ENCODE results near the gene ATP6V0A1.
"Not testable (repeated sequence)": the region's sequence is repeated elsewhere in the genome, so short reads cannot be mapped to it uniquely, and the experiment has no call there.

The ATP6V0A1 gene

GRCh38 chr17:42429726-42430447, 28.8 kb upstream of the ATP6V0A1 start:
- peak overlapping the region in 7 of 21 experiments; percentile 9 to 60 (median 35) for H3K27ac ChIP-seq
- H3K4me3 ChIP-seq: no peak overlapping the region

- Histone ChIP-seq H3K4me3 (no peak overlapping the region), H3K27ac (peak overlapping the region in 1 of 21 experiments; percentile 14)
Observed at GRCh38 chr17:42431758-42432161, 26.9 kb upstream of the ATP6V0A1 start.

GRCh38 chr17:42436391-42436790, 22.3 kb upstream of the ATP6V0A1 start:
- H3K27ac ChIP-seq: peak overlapping the region in 18 of 21 experiments; percentile 9 to 84 (median 57)
- no peak overlapping the region for H3K4me3 ChIP-seq

GRCh38 chr17:42438600-42439567, 19.8 kb upstream of the ATP6V0A1 start:
- Histone ChIP-seq H3K27ac (no peak overlapping the region), H3K4me3 (no peak overlapping the region)

- peak overlapping the region in 1 of 21 experiments; percentile 6 for H3K27ac ChIP-seq
- no peak overlapping the region for H3K4me3 ChIP-seq
Observed at GRCh38 chr17:42441371-42442195, 17.1 kb upstream of the ATP6V0A1 start.

GRCh38 chr17:42442196-42442565, 16.5 kb upstream of the ATP6V0A1 start:
- Histone ChIP-seq H3K27ac (peak overlapping the region in 1 of 21 experiments; percentile 6), H3K4me3 (no peak overlapping the region)

- not testable (repeated sequence) for H3K4me3 ChIP-seq, H3K27ac ChIP-seq
Observed at GRCh38 chr17:42449176-42449575, 9.5 kb upstream of the ATP6V0A1 start.

GRCh38 chr17:42449838-42450237, 8.8 kb upstream of the ATP6V0A1 start:
- not testable (repeated sequence) for H3K4me3 ChIP-seq, H3K27ac ChIP-seq

GRCh38 chr17:42451270-42451669, 7.4 kb upstream of the ATP6V0A1 start:
- not testable (repeated sequence) for H3K27ac ChIP-seq

GRCh38 chr17:42453439-42453838, 5.2 kb upstream of the ATP6V0A1 start:
- Histone ChIP-seq H3K4me3 (no peak overlapping the region), H3K27ac (peak overlapping the region in 1 of 21 experiments; percentile 2)

More at GRCh38 chr17:42451270-42451669, 7.4 kb upstream of the ATP6V0A1 start:
- not testable (repeated sequence) for H3K4me3 ChIP-seq

- H3K4me3 ChIP-seq, H3K27ac ChIP-seq: not testable (repeated sequence)
Observed at GRCh38 chr17:42454987-42455386, 3.7 kb upstream of the ATP6V0A1 start.

GRCh38 chr17:42456223-42457106, 2.2 kb upstream of the ATP6V0A1 start:
- no peak overlapping the region for H3K4me3 ChIP-seq

GRCh38 chr17:42457107-42457792, 1.4 kb upstream of the ATP6V0A1 start:
- H3K4me3 ChIP-seq: no peak overlapping the region
- peak overlapping the region in 20 of 21 experiments; percentile 36 to 94 (median 84) for H3K27ac ChIP-seq

More at GRCh38 chr17:42456223-42457106, 2.2 kb upstream of the ATP6V0A1 start:
- peak overlapping the region in 20 of 21 experiments; percentile 48 to 94 (median 82) for H3K27ac ChIP-seq

- Histone ChIP-seq H3K4me3 (peak overlapping the region; percentile 58 to 79 (median 61)), H3K27ac (peak overlapping the region; percentile 31 to 94 (median 89))
Observed at GRCh38 chr17:42459256-42459800, 650 bp downstream of the ATP6V0A1 start.

GRCh38 chr17:42459801-42460281, 1.2 kb downstream of the ATP6V0A1 start:
- Histone ChIP-seq H3K4me3 (peak overlapping the region; percentile 58 to 79 (median 61)), H3K27ac (peak overlapping the region in 16 of 21 experiments; percentile 5 to 94 (median 89))

GRCh38 chr17:42460371-42460770, 1.7 kb downstream of the ATP6V0A1 start:
- H3K27ac ChIP-seq: peak overlapping the region in 8 of 21 experiments; percentile 5 to 91 (median 44)
- peak overlapping the region in 6 of 7 experiments; percentile 58 to 68 (median 61) for H3K4me3 ChIP-seq

GRCh38 chr17:42463976-42464400, 5.3 kb downstream of the ATP6V0A1 start:
- no peak overlapping the region for H3K27ac ChIP-seq

More at GRCh38 chr17:42463976-42464400, 5.3 kb downstream of the ATP6V0A1 start:
- no peak overlapping the region for H3K4me3 ChIP-seq
